Astrocyte of the cerebellum (primary cell): ENCODE results near the gene CAMKMT.

Experiments used
- DNase-seq: peaks from one replicate; pipeline ENCODE4 v3.0.0-alpha.2; 2011; ENCODE audit warnings: low read depth
- H3K4me3 ChIP-seq: 2 replicates; pipeline ENCODE4 v1.5.1; 2011; ENCODE audit warnings: mild to moderate bottlenecking, low read depth, low read length, moderate library complexity
- CTCF ChIP-seq: IDR thresholded peaks from 2 replicates; pipeline ENCODE4 v1.5.1; 2012; ENCODE audit warnings: low read length, low read depth, moderate library complexity, mild to moderate bottlenecking; ENCODE audit errors: missing control alignments
- in situ Hi-C: cut with HindIII; loops from 2 replicates; pipeline ENCODE4 v1.10.0; 2017; ENCODE audit warnings: low sequenced_read_pairs

Gene CAMKMT

GRCh38 chr2:44388877-44389276 is 27.1 kb downstream of the CAMKMT start:
- TF ChIP-seq CTCF = no peak
- H3K4me3 ChIP-seq = no peak overlapping the region
- DNase-seq = no peak
- in situ Hi-C loops = no loop called here

- no peak for DNase-seq
- in situ Hi-C loops = no loop called here
- TF ChIP-seq CTCF = peak; percentile 4
- H3K4me3 ChIP-seq = no peak overlapping the region
These were observed 28.1 kb downstream of the CAMKMT start for GRCh38 chr2:44389895-44390294.

GRCh38 chr2:44392338-44392943 is 30.7 kb downstream of the CAMKMT start:
- in situ Hi-C loops = no loop called here
- DNase-seq = peak; percentile 8
- peak; percentile 46 for TF ChIP-seq CTCF
- H3K4me3 ChIP-seq = no peak overlapping the region

- in situ Hi-C loops = loop anchor here (5.0 kb wide), 1 partner anchor 555 kb away; no protein-coding TSS in a partner anchor
- TF ChIP-seq CTCF = no peak
- DNase-seq = no peak
- no peak overlapping the region for H3K4me3 ChIP-seq
These were observed 35.9 kb downstream of the CAMKMT start for GRCh38 chr2:44397447-44398175.

- no peak for TF ChIP-seq CTCF
- in situ Hi-C loops = loop anchor here (5.0 kb wide), 1 partner anchor 554 kb away; no protein-coding TSS in a partner anchor
- DNase-seq = no peak
- no peak overlapping the region for H3K4me3 ChIP-seq
These were observed 36.6 kb downstream of the CAMKMT start for GRCh38 chr2:44398243-44398897.

- in situ Hi-C loops = no loop called here
- DNase-seq = no peak
- no peak for TF ChIP-seq CTCF
- no peak overlapping the region for H3K4me3 ChIP-seq
These were observed 59.0 kb downstream of the CAMKMT start for GRCh38 chr2:44420725-44421124.
